GM23338 (cell line): Measurements from ENCODE around the gene ANKRD53. TPM values are rescaled to one million over a fixed set of nuclear protein-coding genes. Genes with fewer than 3 reads are reported as not detected.

Source experiments
- ATAC-seq: fragments of 200-7000 bp; cut with Tn5 transposase; 3 replicates; pipeline ENCODE4 v1.9.1; 2020
- DNase-seq: peaks from one replicate; pipeline ENCODE4 v3.0.0-alpha.2; 2015; ENCODE audit warnings: low spot score
- H2AFZ ChIP-seq: fragments of 200-600 bp; sonication (generic); 2 replicates; pipeline ENCODE4 v1.8.0; 2016; ENCODE audit warnings: antibody characterized with exemption, mild to moderate bottlenecking, moderate library complexity
- H3F3A ChIP-seq: fragments of 200-600 bp; sonication (generic); replicated peaks from 2 replicates; pipeline ENCODE4 v1.8.0; 2017; ENCODE audit warnings: antibody characterized with exemption, mixed run types, low read depth
- H3K27ac ChIP-seq: fragments of 200-600 bp; sonication (generic); 2 replicates; pipeline ENCODE4 v1.6.1; 2016; ENCODE audit warnings: low read depth
- H3K27me3 ChIP-seq: fragments of 200-600 bp; sonication (generic); 2 replicates; pipeline ENCODE4 v1.8.0; 2016; ENCODE audit warnings: mild to moderate bottlenecking, mixed run types, moderate library complexity; ENCODE audit not compliant: insufficient read depth
- H3K36me3 ChIP-seq: fragments of 200-600 bp; sonication (generic); 2 replicates; pipeline ENCODE4 v1.8.0; 2016; ENCODE audit warnings: mild to moderate bottlenecking; ENCODE audit not compliant: insufficient read depth
- H3K4me1 ChIP-seq: fragments of 200-600 bp; sonication (generic); 2 replicates; pipeline ENCODE4 v1.8.0; 2016; ENCODE audit warnings: mild to moderate bottlenecking, moderate library complexity; ENCODE audit not compliant: insufficient read depth
- H3K4me2 ChIP-seq: fragments of 200-600 bp; sonication (generic); 2 replicates; pipeline ENCODE4 v1.7.1; 2017; ENCODE audit warnings: mixed run types
- H3K4me3 ChIP-seq: fragments of 200-600 bp; sonication (generic); 2 replicates; pipeline ENCODE4 v1.6.1; 2016; ENCODE audit warnings: mixed run types
- H3K79me2 ChIP-seq: fragments of 200-600 bp; sonication (generic); replicated peaks from 2 replicates; pipeline ENCODE4 v1.8.0; 2017; ENCODE audit warnings: mild to moderate bottlenecking; ENCODE audit not compliant: insufficient read depth
- H3K9me2 ChIP-seq: fragments of 200-600 bp; sonication (generic); 2 replicates; pipeline ENCODE4 v1.8.0; 2017; ENCODE audit not compliant: insufficient read depth
- H4K20me1 ChIP-seq: fragments of 200-600 bp; sonication (generic); replicated peaks from 2 replicates; pipeline ENCODE4 v1.8.0; 2017; ENCODE audit warnings: mild to moderate bottlenecking; ENCODE audit not compliant: insufficient read depth
- H3K27ac Mint-ChIP-seq: 2 replicates; pipeline ENCODE4 v1.8.0; 2020; ENCODE audit warnings: inconsistent platforms, mild to moderate bottlenecking, moderate library complexity, mixed read lengths
- H3K27me3 Mint-ChIP-seq: 3 replicates; pipeline ENCODE4 v1.8.0; 2022; ENCODE audit warnings: low read depth, mild to moderate bottlenecking, moderate library complexity, mixed read lengths, inconsistent platforms; ENCODE audit not compliant: insufficient read depth, poor library complexity
- H3K36me3 Mint-ChIP-seq: 3 replicates; pipeline ENCODE4 v1.8.0; 2021; ENCODE audit warnings: low read depth, mild to moderate bottlenecking, inconsistent platforms, moderate library complexity, mixed read lengths
- H3K4me1 Mint-ChIP-seq: 3 replicates; pipeline ENCODE4 v1.8.0; 2020; ENCODE audit warnings: mild to moderate bottlenecking, inconsistent platforms, mixed read lengths
- H3K4me3 Mint-ChIP-seq: 3 replicates; pipeline ENCODE4 v1.8.0; 2021; ENCODE audit warnings: moderate library complexity, mild to moderate bottlenecking, inconsistent platforms, mixed read lengths
- H3K9me3 Mint-ChIP-seq: 3 replicates; pipeline ENCODE4 v1.8.0; 2020; ENCODE audit warnings: moderate library complexity, mild to moderate bottlenecking, inconsistent platforms, mixed read lengths
- CREB1 ChIP-seq: fragments of 250-450 bp; sonication (Bioruptor Pico); IDR thresholded peaks from 2 replicates; pipeline ENCODE4 v1.5.0; 2020; ENCODE audit warnings: low read depth, mild to moderate bottlenecking, moderate library complexity
- ETS1 ChIP-seq: IDR thresholded peaks from 2 replicates; pipeline ENCODE4 v1.6.1; 2016; ENCODE audit warnings: antibody characterized with exemption
- EZH2phosphoT487 ChIP-seq: fragments of 200-600 bp; sonication (generic); IDR thresholded peaks from one replicate; pipeline ENCODE4 v1.8.1; 2018; ENCODE audit warnings: antibody characterized with exemption; ENCODE audit not compliant: unreplicated experiment
- POLR2AphosphoS5 ChIP-seq: IDR thresholded peaks from 2 replicates; pipeline ENCODE4 v1.6.1; 2016; ENCODE audit warnings: antibody characterized with exemption, low read depth
- REST ChIP-seq: IDR thresholded peaks from one replicate; pipeline ENCODE4 v1.6.1; 2018; ENCODE audit warnings: antibody characterized with exemption; ENCODE audit not compliant: unreplicated experiment
- STAT1 ChIP-seq: IDR thresholded peaks from one replicate; pipeline ENCODE4 v1.6.1; 2016; ENCODE audit warnings: antibody characterized with exemption; ENCODE audit not compliant: unreplicated experiment
- ZNF114 ChIP-seq: fragments of 250-450 bp; sonication (Bioruptor Pico); IDR thresholded peaks from 2 replicates; pipeline ENCODE4 v1.5.0; 2020; ENCODE audit warnings: mild to moderate bottlenecking, moderate library complexity
- ZNF331 ChIP-seq: fragments of 250-450 bp; sonication (Bioruptor Pico); IDR thresholded peaks from 2 replicates; pipeline ENCODE4 v1.5.0; 2020; ENCODE audit warnings: low read depth, mild to moderate bottlenecking, moderate library complexity
- ZNF462 ChIP-seq: fragments of 250-450 bp; sonication (Bioruptor Pico); IDR thresholded peaks from 2 replicates; pipeline ENCODE4 v1.5.0; 2020; ENCODE audit warnings: mild to moderate bottlenecking, moderate library complexity
- polyA plus RNA-seq: library from polyadenylated mRNA; unstranded; fragments of >200 nt; fragmentation: Nextera tagmentation; extraction: Ambion mirVana; gene quantifications from 2 replicates; pipeline ENCODE4 v1.2.1, GENCODE V29; 2016
- total RNA-seq: library from RNA; depleted of rRNA; stranded (reverse); fragments of >200 nt; shearing (Covaris generic); gene quantifications from 2 replicates; pipeline ENCODE4 v1.2.3, GENCODE V29; 2014

Gene ANKRD53
- total and polyA plus RNA-seq, 2 experiments from 2014 or later = 0.32 to 0.73 TPM

GRCh38 chr2:70956141-70956540 lies 22.3 kb upstream of the ANKRD53 start (continued):
- TF ChIP-seq ETS1 (no peak), ZNF331 (CRISPR knock-in tag) (no peak), REST (no peak)

DNA sequence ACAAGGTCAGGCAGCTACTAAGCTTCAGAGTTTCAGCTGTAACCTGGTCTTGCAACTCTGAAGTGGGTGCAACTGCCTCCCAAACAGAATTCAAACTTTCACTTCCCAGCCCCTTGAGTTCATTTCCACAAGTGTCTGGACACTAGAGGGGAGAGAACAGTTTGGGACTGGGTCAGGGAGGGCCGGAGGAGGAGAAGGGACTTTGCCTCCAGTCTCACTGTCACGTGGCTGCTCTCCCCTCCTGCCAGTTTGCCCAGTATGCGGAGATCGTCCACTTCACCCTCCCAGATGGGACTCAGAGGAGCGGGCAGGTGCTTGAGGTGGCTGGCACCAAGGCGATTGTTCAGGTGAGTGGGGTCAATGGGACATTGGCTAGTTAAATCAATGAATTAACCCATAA lies 20.6 kb upstream of the ANKRD53 start:
- H3K4me1 ChIP-seq = no peaks in the 10 kb centered on the region
- no peaks in the 10 kb centered on the region for H3K36me3 Mint-ChIP-seq
- H3K9me3 Mint-ChIP-seq = no peaks in the 10 kb centered on the region
- H2AFZ ChIP-seq = no peak overlapping the region
- H3K4me3 Mint-ChIP-seq = no peak overlapping the region
- H3K27ac Mint-ChIP-seq = no peak overlapping the region
- no peak overlapping the region for H3K4me2 ChIP-seq
- no peaks in the 10 kb centered on the region for H3F3A ChIP-seq
- H3K9me2 ChIP-seq = no peaks in the 10 kb centered on the region
- H4K20me1 ChIP-seq = no peaks in the 10 kb centered on the region
- H3K36me3 ChIP-seq = no peaks in the 10 kb centered on the region
- H3K4me1 Mint-ChIP-seq = no peaks in the 10 kb centered on the region; the same call in 2 of the 3 replicates
- H3K27ac ChIP-seq = no peak overlapping the region
- H3K79me2 ChIP-seq = no peaks in the 10 kb centered on the region
- DNase-seq (no peak), ATAC-seq (no peak)
- H3K27me3 ChIP-seq = peaks cover 20% of the 10 kb centered on the region; the same call in 1 of the 2 replicates
- no peak overlapping the region for H3K4me3 ChIP-seq
- peaks cover 28% of the 10 kb centered on the region for H3K27me3 Mint-ChIP-seq
- no peak for TF ChIP-seq EZH2phosphoT487
- TF ChIP-seq ETS1 = no peak
- no peak for TF ChIP-seq ZNF462 (CRISPR knock-in tag)
- no peak for TF ChIP-seq REST
- no peak for TF ChIP-seq POLR2AphosphoS5
- TF ChIP-seq CREB1 (CRISPR knock-in tag) = no peak
- TF ChIP-seq ZNF331 (CRISPR knock-in tag) = no peak
- no peak for TF ChIP-seq STAT1
- no peak for TF ChIP-seq ZNF114 (CRISPR knock-in tag)
